ENCODE data around the gene STAM. TPM values are rescaled to one million over a fixed set of nuclear protein-coding genes. Genes with fewer than 3 reads are reported as not detected.

Gene STAM
- total and polyA plus RNA-seq, 10 of the 15 experiments (the other 5 are each of a cell fraction or from before 2014, with no cell fraction given) = 8.8 to 15.9 (median 14.4) TPM

DNA sequence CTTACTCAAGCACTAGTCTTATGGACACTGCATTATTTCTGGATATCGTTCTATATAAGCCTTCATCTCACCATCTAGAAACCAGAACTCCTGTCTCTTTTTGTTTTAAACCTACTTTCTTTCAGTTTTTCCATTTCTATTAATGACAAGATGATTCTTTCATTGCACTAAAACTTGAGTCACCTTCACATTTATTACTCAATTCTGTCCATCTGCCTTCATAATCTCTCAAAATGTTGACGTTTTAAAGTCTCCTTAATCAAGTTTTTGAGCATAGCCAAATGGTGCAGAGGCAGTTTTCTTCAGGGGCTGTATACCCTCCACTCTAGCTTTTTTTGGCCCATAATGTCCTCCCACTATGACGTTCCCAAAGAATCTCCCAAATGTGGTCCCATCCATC, 17.6 kb downstream of the STAM start (continued):
- TF ChIP-seq ESRRA (IDR thresholded peaks at IDR 0.05; ENCODE audit: low read length) = no peak
- no peak for TF ChIP-seq PAX5 (IDR thresholded peaks at IDR 0.05; ENCODE audit: borderline replicate concordance, low read depth, low read length)
- no peak for TF ChIP-seq TCF3 (IDR thresholded peaks at IDR 0.05; ENCODE audit: borderline replicate concordance, insufficient read depth, low read depth, low read length)
- TF ChIP-seq TBL1XR1 (IDR thresholded peaks at IDR 0.05; ENCODE audit: low read depth, low read length) = no peak
- TF ChIP-seq HDAC2 (IDR thresholded peaks at IDR 0.05) = no peak
- no peak for TF ChIP-seq ZNF217 (IDR thresholded peaks at IDR 0.05)
- no peak for TF ChIP-seq USF2 (IDR thresholded peaks at IDR 0.05; ENCODE audit: borderline replicate concordance, low read depth, low read length)
- no peak for TF ChIP-seq SIX5 (IDR thresholded peaks at IDR 0.05; ENCODE audit: low read depth, low read length, severe bottlenecking)

DNA sequence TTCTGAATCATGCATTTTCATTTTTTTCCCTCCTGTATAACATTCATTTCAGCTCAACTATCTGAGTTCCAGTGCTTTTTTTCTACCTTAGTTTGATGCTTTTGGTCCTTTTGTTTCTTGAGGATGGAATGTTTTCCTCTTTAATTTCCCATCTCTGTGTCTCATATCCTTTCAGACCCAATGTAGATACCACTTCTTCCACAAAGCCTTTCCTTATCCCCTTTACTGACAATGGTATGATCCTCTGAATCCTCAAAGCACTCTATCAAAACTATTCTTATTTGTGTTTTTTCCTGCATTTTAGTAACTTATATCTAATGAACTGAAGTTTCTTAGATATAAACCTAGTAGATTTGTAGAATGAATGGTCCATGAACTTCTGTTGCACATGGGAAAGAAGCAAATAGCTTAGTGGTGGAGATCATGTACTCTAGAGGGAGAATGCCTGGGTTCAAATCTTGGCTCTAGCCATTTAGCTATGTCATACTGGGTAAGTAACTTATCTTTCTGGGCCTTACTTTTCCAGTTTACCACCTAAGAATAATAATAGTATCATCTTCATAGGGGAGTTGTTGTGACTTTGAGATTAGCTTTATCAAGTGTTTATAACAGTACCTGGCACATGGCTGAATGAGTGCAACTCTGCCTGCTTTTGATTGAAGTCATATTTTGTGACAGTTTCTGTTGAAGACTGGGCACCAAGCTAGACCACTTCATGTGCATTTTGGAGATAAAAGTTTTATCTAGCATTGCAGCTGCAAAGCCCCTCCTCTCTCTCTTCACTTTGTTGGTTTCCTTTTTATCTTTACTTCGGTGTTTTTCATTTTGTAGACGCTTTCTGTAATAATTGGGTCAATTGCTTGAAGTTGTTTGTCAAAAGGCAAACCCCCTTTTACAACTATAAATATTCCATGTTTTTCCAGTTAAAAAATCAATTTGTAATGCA, 18.5 kb downstream of the STAM start:
- intact Hi-C loops (cut with micrococcal nuclease; ENCODE audit: unreplicated experiment) (no loop called here), in situ Hi-C loops (cut with MboI) (no loop called here)
- ATAC-seq (peak; percentile 31; the same call in 2 of the 3 replicates), DNase-seq (ENCODE audit: low read depth, low spot score) (no peak), FAIRE-seq (no peak)
- POLR2A ChIA-PET = interaction anchor here (1.6 kb wide), 1 partner anchor 17 kb away, joined by 9 read pairs; no protein-coding TSS in a partner anchor
- SMC1A ChIA-PET (ENCODE audit: uncharacterized antibody, unreplicated experiment) = interaction anchor here (0.9 to 2.2 kb wide), 7 partner anchors 9 to 44 kb away, joined by 3 to 16 read pairs (median 5); partner anchors contain the start of gene STAM
- Histone ChIP-seq H3K27me3 (replicated peaks in 1 of 2; ENCODE audit: control insufficient read depth in 2 of 2, insufficient read depth in 2 of 2, low read length in 1 of 2) (no peaks in the 10 kb centered on the region), H3K4me3 (no peak overlapping the region), H3K79me2 (ENCODE audit: control insufficient read depth, insufficient read depth, low read length) (peaks cover 27% of the 10 kb centered on the region), H3K36me3 (ENCODE audit: control insufficient read depth in 2 of 2, insufficient read depth in 2 of 2, low read length in 1 of 2) (peaks cover 2 to 5% of the 10 kb centered on the region in 2 experiments; a peak in 1 of 4 replicates), H4K20me1 (ENCODE audit: control insufficient read depth, insufficient read depth) (no peaks in the 10 kb centered on the region), H3K27ac (ENCODE audit: control insufficient read depth, insufficient read depth) (no peak overlapping the region), H2AFZ (ENCODE audit: control insufficient read depth, low read depth, low read length) (no peak overlapping the region), H3K9ac (ENCODE audit: control insufficient read depth, insufficient read depth, low read length) (no peak overlapping the region), H3K4me2 (ENCODE audit: control insufficient read depth, insufficient read depth) (no peak overlapping the region), H3K4me1 (ENCODE audit: control insufficient read depth, insufficient read depth, low read length) (no peaks in the 10 kb centered on the region), H3K9me3 (replicated peaks; ENCODE audit: control insufficient read depth, insufficient read depth, low read length) (no peaks in the 10 kb centered on the region)
- 93% methylated on average over 2 of the region's 2 CpGs for WGBS (ENCODE audit: insufficient coverage, insufficient replicate concordance, low lambda C conversion rate, missing lambda C conversion rate)
- RAD21 ChIA-PET (ENCODE audit: unreplicated experiment) = interaction anchor here (0.9 to 1.4 kb wide), 5 partner anchors 8 to 19 kb away, joined by 3 to 4 read pairs (median 4); partner anchors contain the start of gene STAM
- CTCF ChIA-PET = interaction anchor here (0.9 to 1.4 kb wide), 6 partner anchors 9 to 55 kb away, joined by 3 to 4 read pairs (median 3); partner anchors contain the start of gene STAM
- TSS peak; percentile 49 for BruUV-seq (replicated peaks)
- TF ChIP-seq, protein P1, sequence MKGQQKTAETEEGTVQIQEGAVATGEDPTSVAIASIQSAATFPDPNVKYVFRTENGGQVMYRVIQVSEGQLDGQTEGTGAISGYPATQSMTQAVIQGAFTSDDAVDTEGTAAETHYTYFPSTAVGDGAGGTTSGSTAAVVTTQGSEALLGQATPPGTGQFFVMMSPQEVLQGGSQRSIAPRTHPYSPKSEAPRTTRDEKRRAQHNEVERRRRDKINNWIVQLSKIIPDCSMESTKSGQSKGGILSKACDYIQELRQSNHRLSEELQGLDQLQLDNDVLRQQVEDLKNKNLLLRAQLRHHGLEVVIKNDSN (IDR thresholded peaks at IDR 0.05; ENCODE audit: borderline replicate concordance, extremely low read length, insufficient read depth, low read depth, low read length) = no peak
- no peak for TF ChIP-seq CREM (IDR thresholded peaks at IDR 0.05; ENCODE audit: low read depth)
- TF ChIP-seq, protein P2, sequence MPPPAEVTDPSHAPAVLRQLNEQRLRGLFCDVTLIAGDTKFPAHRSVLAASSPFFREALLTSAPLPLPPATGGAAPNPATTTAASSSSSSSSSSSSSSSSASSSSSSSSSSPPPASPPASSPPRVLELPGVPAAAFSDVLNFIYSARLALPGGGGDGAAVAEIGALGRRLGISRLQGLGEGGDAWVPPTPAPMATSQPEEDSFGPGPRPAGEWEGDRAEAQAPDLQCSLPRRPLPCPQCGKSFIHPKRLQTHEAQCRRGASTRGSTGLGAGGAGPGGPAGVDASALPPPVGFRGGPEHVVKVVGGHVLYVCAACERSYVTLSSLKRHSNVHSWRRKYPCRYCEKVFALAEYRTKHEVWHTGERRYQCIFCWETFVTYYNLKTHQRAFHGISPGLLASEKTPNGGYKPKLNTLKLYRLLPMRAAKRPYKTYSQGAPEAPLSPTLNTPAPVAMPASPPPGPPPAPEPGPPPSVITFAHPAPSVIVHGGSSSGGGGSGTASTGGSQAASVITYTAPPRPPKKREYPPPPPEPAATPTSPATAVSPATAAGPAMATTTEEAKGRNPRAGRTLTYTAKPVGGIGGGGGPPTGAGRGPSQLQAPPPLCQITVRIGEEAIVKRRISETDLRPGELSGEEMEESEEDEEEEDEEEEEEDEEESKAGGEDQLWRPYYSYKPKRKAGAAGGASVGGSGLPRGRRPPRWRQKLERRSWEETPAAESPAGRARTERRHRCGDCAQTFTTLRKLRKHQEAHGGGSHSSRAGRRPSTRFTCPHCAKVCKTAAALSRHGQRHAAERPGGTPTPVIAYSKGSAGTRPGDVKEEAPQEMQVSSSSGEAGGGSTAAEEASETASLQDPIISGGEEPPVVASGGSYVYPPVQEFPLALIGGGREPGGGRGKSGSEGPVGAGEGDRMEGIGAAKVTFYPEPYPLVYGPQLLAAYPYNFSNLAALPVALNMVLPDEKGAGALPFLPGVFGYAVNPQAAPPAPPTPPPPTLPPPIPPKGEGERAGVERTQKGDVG (CRISPR knock-in tag; IDR thresholded peaks at IDR 0.05) = no peak
- TF ChIP-seq ZNF217 (IDR thresholded peaks at IDR 0.05) = no peak
- no peak for TF ChIP-seq POLR2AphosphoS2 (IDR thresholded peaks at IDR 0.05; ENCODE audit: low read depth, low read length)
- TF ChIP-seq BRCA1 (IDR thresholded peaks at IDR 0.05; ENCODE audit: low read depth, low read length) = no peak
- TF ChIP-seq ZSCAN29 (IDR thresholded peaks at IDR 0.05) = no peak
